Activated CD4-positive, alpha-beta memory T cell treated with anti-CD3 and anti-CD28 coated beads, Interleukin-2, amount 10 ng/mL, durations not matched to agents 7 days and 5 days (primary cell): ENCODE results near the gene HES4. TPM values are rescaled to one million over a fixed set of nuclear protein-coding genes. Genes with fewer than 3 reads are reported as not detected.
"Not testable (repeated sequence)": the region's sequence is repeated elsewhere in the genome, so short reads cannot be mapped to it uniquely, and the experiment has no call there.

Experiments
- CTCF ChIA-PET: fragments of 350-600 bp; sonication (Branson Sonifier 250); formaldehyde crosslinking; loops from one replicate; lab custom pipeline; 2021; ENCODE audit warnings: antibody characterized with exemption, inconsistent platforms; lab: Charles Lee
- POLR2A ChIA-PET: fragments of 350-600 bp; sonication (Branson Sonifier 250); formaldehyde crosslinking; loops from one replicate; lab custom pipeline; 2021; ENCODE audit warnings: antibody characterized with exemption; lab: Charles Lee
- DNase-seq: peaks from one replicate; pipeline ENCODE4 v3.0.0-alpha.2; 2020
- H3K27ac Mint-ChIP-seq: one replicate; pipeline ENCODE4 v1.8.0; 2021; ENCODE audit warnings: mild to moderate bottlenecking, mixed read lengths
- H3K27me3 Mint-ChIP-seq: one replicate; pipeline ENCODE4 v1.8.0; 2021; ENCODE audit warnings: mixed read lengths
- H3K36me3 Mint-ChIP-seq: one replicate; pipeline ENCODE4 v1.8.0; 2021; ENCODE audit warnings: low read depth, mixed read lengths
- H3K4me1 Mint-ChIP-seq: one replicate; pipeline ENCODE4 v1.8.0; 2021; ENCODE audit warnings: mixed read lengths
- H3K4me3 Mint-ChIP-seq: one replicate; pipeline ENCODE4 v1.8.0; 2021; ENCODE audit warnings: mild to moderate bottlenecking, mixed read lengths
- H3K9me3 Mint-ChIP-seq: one replicate; pipeline ENCODE4 v1.8.0; 2021; ENCODE audit warnings: mixed read lengths
- total RNA-seq, 2 experiments: library from RNA; stranded (reverse); gene quantifications; one replicate each; pipeline ENCODE4 v1.2.3, GENCODE V29; 2021

Gene HES4
- total RNA-seq, 2 experiments from 2014 or later, result 0.23 TPM; not detected in 1

DNA sequence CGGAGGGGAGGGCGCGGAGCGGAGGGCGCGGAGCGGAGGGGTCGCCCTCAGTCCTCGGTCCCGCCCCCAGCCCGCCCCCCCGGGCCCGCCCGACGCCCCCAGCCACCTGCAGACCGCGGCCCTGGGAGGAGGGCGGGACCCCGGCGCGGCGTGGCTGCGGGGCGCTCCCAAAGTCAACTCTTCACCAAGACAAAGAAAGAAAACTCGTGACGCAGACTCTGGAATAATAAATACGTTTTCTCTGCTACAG lies 1.2 kb downstream of the HES4 start:
- peaks cover 8% of the 10 kb centered on the region for H3K4me1 Mint-ChIP-seq
- CTCF ChIA-PET, result no interaction called here
- POLR2A ChIA-PET, result no interaction called here
- H3K4me3 Mint-ChIP-seq, result no peak overlapping the region
- no peak overlapping the region for H3K27ac Mint-ChIP-seq
- DNase-seq, result no peak
- H3K9me3 Mint-ChIP-seq, result no peaks in the 10 kb centered on the region
- peaks cover 40% of the 10 kb centered on the region for H3K27me3 Mint-ChIP-seq
- no peaks in the 10 kb centered on the region for H3K36me3 Mint-ChIP-seq

GRCh38 chr1:997993-998744 lies 1.7 kb downstream of the HES4 start:
- DNase-seq, result no peak
- Mint-ChIP-seq H3K27me3 (peaks cover 36% of the 10 kb centered on the region), H3K36me3 (no peaks in the 10 kb centered on the region), H3K4me3 (no peak overlapping the region), H3K9me3 (no peaks in the 10 kb centered on the region), H3K27ac (no peak overlapping the region), H3K4me1 (peaks cover 8% of the 10 kb centered on the region)
- CTCF ChIA-PET, result no interaction called here
- POLR2A ChIA-PET, result interaction anchor here (1.3 kb wide), 1 partner anchor 15 kb away, joined by 9 read pairs; the partner anchor contains the start of gene ISG15

DNA sequence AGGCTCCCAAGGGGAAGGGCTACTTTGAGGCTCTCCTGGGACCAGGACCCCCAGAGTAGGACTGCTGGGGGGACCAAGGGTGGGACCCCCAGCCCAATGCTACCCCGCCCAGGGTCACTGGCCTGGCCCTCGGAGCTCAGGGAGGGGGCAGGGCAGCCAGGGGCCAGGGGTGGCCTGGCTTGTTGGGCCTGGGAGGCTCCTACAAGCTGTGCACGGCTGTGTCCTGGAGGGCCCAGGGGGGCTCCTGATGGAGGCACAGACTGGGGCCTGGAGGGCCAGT lies 2.2 kb downstream of the HES4 start:
- peaks cover 34% of the 10 kb centered on the region for H3K27me3 Mint-ChIP-seq
- peaks cover under 1% of the 10 kb centered on the region for H3K36me3 Mint-ChIP-seq
- ChIA-PET CTCF (no interaction called here), POLR2A (interaction anchor here (1.3 kb wide), 1 partner anchor 16 kb away, joined by 9 read pairs; the partner anchor contains the start of gene ISG15)
- no peak for DNase-seq
- H3K9me3 Mint-ChIP-seq, result peaks cover under 1% of the 10 kb centered on the region
- peaks cover 11% of the 10 kb centered on the region for H3K4me1 Mint-ChIP-seq
- H3K4me3 Mint-ChIP-seq, result no peak overlapping the region
- no peak overlapping the region for H3K27ac Mint-ChIP-seq

- CTCF ChIA-PET, result no interaction called here
- POLR2A ChIA-PET, result interaction anchor here (1.3 kb wide), 1 partner anchor 17 kb away, joined by 9 read pairs; the partner anchor contains the start of gene ISG15
- Mint-ChIP-seq H3K4me3 (no peak overlapping the region), H3K4me1 (peaks cover 14% of the 10 kb centered on the region), H3K27me3 (peaks cover 36% of the 10 kb centered on the region), H3K27ac (no peak overlapping the region), H3K36me3 (peaks cover 3% of the 10 kb centered on the region), H3K9me3 (peaks cover 4% of the 10 kb centered on the region)
- no peak for DNase-seq
Measured at GRCh38 chr1:996851-997712, 2.8 kb downstream of the HES4 start.

DNA sequence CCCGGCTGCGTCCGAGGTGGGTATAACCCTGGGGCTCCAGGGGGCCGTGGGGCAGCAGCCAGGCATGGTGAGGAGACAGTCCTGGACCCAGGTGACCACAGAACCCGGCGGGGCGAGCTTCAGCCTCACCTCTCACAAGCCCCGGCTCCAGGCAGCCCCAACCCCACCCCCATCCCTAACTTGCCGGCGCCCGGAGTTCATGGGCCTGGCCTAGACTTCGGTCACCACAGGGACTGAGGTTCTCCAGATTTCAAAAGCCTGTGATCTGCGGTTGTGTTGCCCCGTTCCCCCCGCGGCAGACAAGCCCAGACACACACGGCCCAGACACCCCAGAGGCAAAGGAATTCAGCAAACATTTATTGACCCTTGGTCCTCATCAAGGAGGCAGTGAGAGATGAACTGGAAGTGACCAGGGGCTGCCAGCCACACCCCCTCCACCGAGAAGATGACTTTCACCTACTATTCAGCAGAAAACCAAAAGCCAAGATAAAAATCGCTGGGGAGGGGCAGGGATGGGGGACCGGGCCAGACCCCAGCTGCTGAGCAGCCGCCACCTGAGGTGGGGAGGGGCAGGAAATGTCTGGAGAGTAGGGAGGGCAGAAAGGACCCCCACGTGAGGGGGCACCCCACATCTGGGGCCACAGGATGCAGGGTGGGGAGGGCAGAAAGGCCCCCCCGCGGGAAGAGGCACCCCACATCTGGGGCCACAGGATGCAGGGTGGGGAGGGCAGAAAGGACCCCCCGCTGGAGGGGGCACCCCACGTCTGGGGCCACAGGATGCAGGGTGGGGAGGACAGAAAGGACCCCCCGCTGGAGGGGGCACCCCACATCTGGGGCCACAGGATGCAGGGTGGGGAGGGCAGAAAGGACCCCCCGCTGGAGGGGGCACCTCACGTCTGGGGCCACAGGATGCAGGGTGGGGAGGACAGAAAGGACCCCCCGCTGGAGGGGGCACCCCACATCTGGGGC lies 3.9 kb downstream of the HES4 start:
- no peak overlapping the region for H3K27ac Mint-ChIP-seq
- ChIA-PET CTCF (interaction anchor here (2.2 kb wide), 1 partner anchor 12 kb away, joined by 9 read pairs; no protein-coding TSS in a partner anchor), POLR2A (no interaction called here)
- H3K36me3 Mint-ChIP-seq, result peaks cover 3% of the 10 kb centered on the region
- DNase-seq, result no peak
- H3K4me1 Mint-ChIP-seq, result peaks cover 22% of the 10 kb centered on the region
- no peak overlapping the region for H3K4me3 Mint-ChIP-seq
- H3K9me3 Mint-ChIP-seq, result peaks cover 7% of the 10 kb centered on the region
- peaks cover 34% of the 10 kb centered on the region for H3K27me3 Mint-ChIP-seq

GRCh38 chr1:994546-994945 lies 5.4 kb downstream of the HES4 start:
- H3K9me3 Mint-ChIP-seq, H3K4me3 Mint-ChIP-seq, H3K36me3 Mint-ChIP-seq, POLR2A ChIA-PET, DNase-seq: not testable (repeated sequence)
- peaks cover 16% of the 10 kb centered on the region for H3K4me1 Mint-ChIP-seq
- CTCF ChIA-PET, result interaction anchor here (0.8 to 2.2 kb wide), 3 partner anchors 10 to 31 kb away, joined by 3 to 9 read pairs (median 6); partner anchors contain the start of gene PERM1
- peak overlapping the region; percentile 44 for H3K27ac Mint-ChIP-seq
- H3K27me3 Mint-ChIP-seq, result peaks cover 34% of the 10 kb centered on the region

GRCh38 chr1:993379-993995 lies 6.4 kb downstream of the HES4 start:
- H3K4me3 Mint-ChIP-seq, result no peak overlapping the region
- no peak for DNase-seq

GRCh38 chr1:992362-992761 lies 7.5 kb downstream of the HES4 start:
- no peak overlapping the region for H3K27ac Mint-ChIP-seq
- POLR2A ChIA-PET, result interaction anchor here (1.3 kb wide), 1 partner anchor 21 kb away, joined by 4 read pairs; the partner anchor contains the start of gene ISG15
- no peak for DNase-seq
- H3K9me3 Mint-ChIP-seq, result peaks cover 9% of the 10 kb centered on the region
- peaks cover 16% of the 10 kb centered on the region for H3K4me1 Mint-ChIP-seq
- H3K4me3 Mint-ChIP-seq, result no peak overlapping the region
- peaks cover 44% of the 10 kb centered on the region for H3K27me3 Mint-ChIP-seq
- peaks cover 8% of the 10 kb centered on the region for H3K36me3 Mint-ChIP-seq
- CTCF ChIA-PET, result interaction anchor here (1.0 to 1.2 kb wide), 3 partner anchors 10 to 88 kb away, joined by 3 read pairs; no protein-coding TSS in a partner anchor

More at GRCh38 chr1:993379-993995, 6.4 kb downstream of the HES4 start:
- Mint-ChIP-seq H3K27ac (no peak overlapping the region), H3K4me1 (peaks cover 16% of the 10 kb centered on the region), H3K36me3 (peaks cover 7% of the 10 kb centered on the region), H3K9me3 (peaks cover 9% of the 10 kb centered on the region), H3K27me3 (peaks cover 43% of the 10 kb centered on the region)
- POLR2A ChIA-PET, result interaction anchor here (1.1 kb wide), 1 partner anchor 20 kb away, joined by 4 read pairs; the partner anchor contains the start of gene ISG15
- CTCF ChIA-PET, result interaction anchor here (0.7 to 1.2 kb wide), 4 partner anchors 9 to 89 kb away, joined by 3 to 5 read pairs (median 4); no protein-coding TSS in a partner anchor

GRCh38 chr1:991895-992294 lies 8.0 kb downstream of the HES4 start:
- ChIA-PET CTCF (interaction anchor here (0.8 to 1.1 kb wide), 2 partner anchors 10 to 16 kb away, joined by 3 read pairs; no protein-coding TSS in a partner anchor), POLR2A (interaction anchor here (1.3 kb wide), 1 partner anchor 21 kb away, joined by 4 read pairs; the partner anchor contains the start of gene ISG15)
- Mint-ChIP-seq H3K27me3 (peaks cover 40% of the 10 kb centered on the region), H3K4me3 (no peak overlapping the region), H3K36me3 (peaks cover 8% of the 10 kb centered on the region), H3K9me3 (peaks cover 9% of the 10 kb centered on the region), H3K4me1 (peaks cover 16% of the 10 kb centered on the region), H3K27ac (no peak overlapping the region)
- no peak for DNase-seq

DNA sequence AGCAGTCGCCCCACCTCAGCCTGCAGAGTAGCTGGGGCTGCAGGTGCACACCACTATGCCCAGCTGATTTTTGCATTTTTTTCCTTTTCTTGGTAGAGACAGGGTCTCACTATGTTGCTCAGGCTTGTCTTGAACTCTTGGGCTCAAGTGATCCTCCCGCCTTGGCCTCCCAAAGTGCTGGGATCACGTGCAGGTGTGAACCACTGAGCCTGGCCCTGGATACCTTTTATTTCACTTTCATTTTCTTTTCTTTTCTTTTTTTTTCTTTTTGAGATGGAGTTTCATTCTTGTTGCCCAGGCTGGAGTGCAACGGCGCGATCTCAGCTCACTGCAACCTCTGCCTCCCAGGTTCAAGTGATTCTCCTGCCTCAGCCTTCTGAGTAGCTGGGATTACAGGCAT lies 8.6 kb downstream of the HES4 start:
- H3K4me3 Mint-ChIP-seq, H3K27ac Mint-ChIP-seq, DNase-seq, H3K9me3 Mint-ChIP-seq, H3K36me3 Mint-ChIP-seq: not testable (repeated sequence)
- peaks cover 16% of the 10 kb centered on the region for H3K4me1 Mint-ChIP-seq
- ChIA-PET CTCF (interaction anchor here (0.8 kb wide), 1 partner anchor 15 kb away, joined by 3 read pairs; no protein-coding TSS in a partner anchor), POLR2A (interaction anchor here (1.3 kb wide), 1 partner anchor 22 kb away, joined by 4 read pairs; the partner anchor contains the start of gene ISG15)
- H3K27me3 Mint-ChIP-seq, result peaks cover 42% of the 10 kb centered on the region

DNA sequence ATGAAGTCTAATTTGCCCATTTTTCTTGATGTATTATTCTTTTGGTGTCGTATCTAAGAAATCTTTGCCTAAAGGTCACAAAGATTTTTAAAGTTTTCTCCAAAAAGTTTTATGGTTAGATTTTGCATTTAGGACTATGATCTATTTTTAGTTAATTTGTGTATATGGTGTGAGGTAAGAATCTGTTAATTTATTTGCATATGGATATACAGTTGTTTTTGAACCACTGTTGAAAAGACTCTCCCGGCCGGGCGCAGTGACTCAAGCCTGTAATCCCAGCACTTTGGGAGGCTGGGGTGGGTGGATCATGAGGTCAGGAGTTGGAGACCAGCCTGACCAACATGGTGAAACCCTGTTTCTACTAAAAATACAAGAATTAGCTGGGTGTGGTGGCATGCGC lies 11.8 kb downstream of the HES4 start:
- H3K27ac Mint-ChIP-seq, H3K36me3 Mint-ChIP-seq, POLR2A ChIA-PET, H3K4me3 Mint-ChIP-seq, H3K9me3 Mint-ChIP-seq, DNase-seq, CTCF ChIA-PET: not testable (repeated sequence)
- Mint-ChIP-seq H3K27me3 (peaks cover 41% of the 10 kb centered on the region), H3K4me1 (peaks cover 14% of the 10 kb centered on the region)
